HG02870 (cell line): ENCODE measurements around the gene KCNIP4.
A peak's percentile ranks its signal among the peaks of the same experiment; 100 is the strongest.

Experiments used
- ATAC-seq: cut with Tn5 transposase; IDR thresholded peaks from one replicate; pipeline ENCODE4 v1.9.1; 2021; ENCODE audit warnings: mild to moderate bottlenecking, moderate library complexity; ENCODE audit not compliant: unreplicated experiment

Gene KCNIP4

DNA sequence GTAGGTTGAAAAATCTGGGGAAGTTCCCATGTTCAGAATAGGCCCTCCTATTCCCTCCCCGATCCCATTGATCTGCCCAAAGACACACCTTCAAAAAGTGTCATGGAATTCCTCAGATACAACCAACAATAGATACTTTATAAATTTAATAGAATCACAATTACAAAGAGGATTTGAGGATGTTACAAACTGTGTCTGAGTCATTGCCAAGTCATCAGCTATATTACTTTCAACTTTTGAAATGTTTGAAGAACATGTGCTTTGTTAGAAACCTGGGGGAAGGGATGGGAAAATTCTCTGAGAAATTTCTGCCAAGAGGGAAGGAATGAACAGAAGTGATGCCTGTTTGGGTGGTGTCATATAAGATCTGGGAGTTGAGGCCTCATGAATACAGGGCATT lies 46.7 kb downstream of the KCNIP4 start:
- ATAC-seq: no peak

GRCh38 chr4:21901281-21901680 lies 47.3 kb downstream of the KCNIP4 start:
- ATAC-seq: no peak

DNA sequence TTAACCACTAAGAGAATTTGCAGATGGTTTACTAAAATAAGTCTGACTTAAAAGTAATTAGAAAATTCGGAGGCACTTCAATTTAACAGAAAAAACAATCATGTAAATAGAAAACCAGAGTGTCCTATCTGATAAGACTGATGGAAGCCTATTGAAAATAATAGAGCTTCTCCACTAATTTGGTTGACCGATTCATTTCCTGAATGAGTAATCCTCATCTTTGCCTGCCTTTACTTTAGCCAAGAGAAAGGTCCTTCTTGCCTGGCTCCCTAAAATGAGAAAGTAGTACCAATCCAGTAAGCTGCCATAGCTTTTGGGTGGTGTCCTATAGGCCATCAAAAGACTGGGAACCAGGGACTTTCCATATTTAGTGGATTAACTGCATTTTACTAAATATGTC lies 48.4 kb downstream of the KCNIP4 start:
- ATAC-seq: no peak

DNA sequence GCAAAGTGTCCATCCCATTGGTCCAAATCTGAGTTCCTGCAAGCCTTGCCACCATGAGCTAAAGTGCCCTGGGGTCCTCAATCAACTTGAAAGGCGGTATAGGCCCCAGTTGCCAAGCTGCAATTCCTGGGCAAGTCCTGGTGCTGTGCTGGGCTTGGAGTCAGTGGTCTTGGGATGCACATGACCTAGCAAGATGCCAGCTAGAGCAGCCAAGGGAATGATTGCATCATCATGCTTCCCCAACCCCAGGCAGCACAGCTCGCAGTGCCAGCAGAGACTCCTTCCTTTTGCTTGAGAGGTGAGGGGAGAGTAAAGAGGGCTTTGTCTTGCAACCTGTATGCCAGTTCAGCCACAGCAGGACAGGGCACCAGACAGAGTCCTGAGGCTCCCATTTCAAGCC lies 50.5 kb downstream of the KCNIP4 start:
- ATAC-seq: no peak

GRCh38 chr4:21896767-21897166 lies 51.8 kb downstream of the KCNIP4 start:
- no peak for ATAC-seq

- ATAC-seq: no peak
Observed at GRCh38 chr4:21893136-21893535, 55.4 kb downstream of the KCNIP4 start.

DNA sequence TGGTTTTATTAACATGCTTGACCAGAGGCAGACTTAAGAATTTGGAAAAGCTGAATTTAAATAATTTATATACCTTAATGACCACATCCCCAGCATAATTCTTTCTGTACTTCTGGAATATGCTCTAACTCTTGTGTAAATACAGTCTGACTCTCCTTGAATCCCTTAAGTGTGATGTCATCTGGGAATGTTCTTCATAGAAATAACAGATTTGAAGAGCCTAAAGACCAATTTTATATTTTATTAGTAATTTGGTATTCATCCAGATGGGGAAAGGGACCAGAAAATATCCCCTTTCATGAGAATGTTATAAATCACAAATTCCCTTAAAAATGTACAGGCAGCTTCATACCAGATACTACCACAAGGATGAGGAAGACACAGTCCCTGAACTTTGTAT lies 58.3 kb downstream of the KCNIP4 start:
- ATAC-seq: no peak

DNA sequence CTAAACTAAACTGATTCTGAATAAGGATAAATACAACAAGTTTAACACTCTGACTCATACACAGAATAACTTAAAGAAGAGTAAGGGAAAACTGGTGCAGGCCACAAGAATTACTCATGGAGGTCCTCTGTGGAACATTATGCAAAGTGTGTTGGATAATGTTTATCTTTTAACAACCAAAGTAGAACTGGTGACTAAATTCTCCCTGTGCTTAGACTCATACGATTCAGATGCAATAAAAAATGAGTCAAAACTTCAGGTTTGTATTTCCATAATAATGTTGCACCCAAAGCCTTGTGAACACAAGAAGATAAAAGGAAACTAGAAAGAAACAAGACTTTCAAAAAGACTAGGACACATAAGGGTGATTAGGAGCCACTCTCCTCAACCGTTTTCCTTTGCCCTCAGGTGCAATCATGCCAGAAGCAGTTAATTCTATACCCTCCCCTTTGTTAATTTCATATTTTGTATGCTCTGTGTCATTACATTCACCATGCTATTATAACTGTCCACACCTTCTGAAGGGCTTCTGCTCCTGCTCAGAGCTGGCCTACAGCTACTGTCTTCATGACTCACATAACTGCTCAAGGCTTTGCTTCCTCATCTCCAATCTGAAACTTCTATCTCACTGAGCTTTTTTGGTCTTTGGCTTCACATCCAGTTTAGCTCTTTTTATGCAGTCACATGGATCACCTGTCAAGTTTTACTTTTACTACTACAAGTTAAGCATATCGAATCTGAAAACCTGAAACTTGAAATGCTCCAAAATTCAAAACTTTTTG lies 60.2 kb downstream of the KCNIP4 start:
- ATAC-seq: peak; percentile 69

GRCh38 chr4:21887481-21887880 lies 61.1 kb downstream of the KCNIP4 start:
- no peak for ATAC-seq

DNA sequence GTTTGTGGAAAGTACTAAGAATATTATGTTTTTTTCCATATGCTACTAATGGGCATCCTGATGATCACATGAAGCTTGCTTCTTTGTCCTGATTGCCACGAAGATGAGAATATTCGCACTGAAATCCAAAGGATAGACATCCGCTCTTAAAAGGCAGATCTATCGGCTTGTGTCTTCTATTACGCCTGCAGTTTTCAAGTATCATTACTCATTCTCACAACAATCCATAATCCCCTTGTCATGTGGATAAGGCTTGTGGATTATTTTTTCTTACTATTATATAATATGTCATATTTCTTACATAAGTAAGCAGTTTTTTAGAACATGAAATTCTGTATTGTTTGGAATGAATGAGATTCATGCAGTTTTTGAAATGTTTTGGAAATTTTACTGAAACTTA lies 62.8 kb downstream of the KCNIP4 start:
- ATAC-seq: no peak

DNA sequence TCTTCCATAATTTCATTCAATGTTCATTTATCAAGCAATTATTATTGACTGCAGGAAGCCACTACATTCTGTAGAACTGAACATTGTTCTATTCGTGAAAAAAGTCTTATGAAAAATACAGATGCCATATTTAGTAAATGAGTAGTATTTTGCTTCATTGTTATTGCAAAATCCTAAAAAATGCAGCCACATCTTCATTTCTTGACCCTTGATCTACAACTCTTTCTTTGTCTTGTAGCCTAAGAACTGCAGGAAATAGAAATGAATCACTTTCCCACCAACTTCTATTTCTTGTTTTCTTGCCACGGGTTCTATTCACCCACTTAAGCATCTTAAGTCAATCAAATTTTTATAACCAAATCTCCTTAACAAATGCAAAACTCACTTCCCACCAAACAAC lies 63.3 kb downstream of the KCNIP4 start:
- no peak for ATAC-seq

GRCh38 chr4:21884615-21885014 lies 64.0 kb downstream of the KCNIP4 start:
- ATAC-seq: no peak

DNA sequence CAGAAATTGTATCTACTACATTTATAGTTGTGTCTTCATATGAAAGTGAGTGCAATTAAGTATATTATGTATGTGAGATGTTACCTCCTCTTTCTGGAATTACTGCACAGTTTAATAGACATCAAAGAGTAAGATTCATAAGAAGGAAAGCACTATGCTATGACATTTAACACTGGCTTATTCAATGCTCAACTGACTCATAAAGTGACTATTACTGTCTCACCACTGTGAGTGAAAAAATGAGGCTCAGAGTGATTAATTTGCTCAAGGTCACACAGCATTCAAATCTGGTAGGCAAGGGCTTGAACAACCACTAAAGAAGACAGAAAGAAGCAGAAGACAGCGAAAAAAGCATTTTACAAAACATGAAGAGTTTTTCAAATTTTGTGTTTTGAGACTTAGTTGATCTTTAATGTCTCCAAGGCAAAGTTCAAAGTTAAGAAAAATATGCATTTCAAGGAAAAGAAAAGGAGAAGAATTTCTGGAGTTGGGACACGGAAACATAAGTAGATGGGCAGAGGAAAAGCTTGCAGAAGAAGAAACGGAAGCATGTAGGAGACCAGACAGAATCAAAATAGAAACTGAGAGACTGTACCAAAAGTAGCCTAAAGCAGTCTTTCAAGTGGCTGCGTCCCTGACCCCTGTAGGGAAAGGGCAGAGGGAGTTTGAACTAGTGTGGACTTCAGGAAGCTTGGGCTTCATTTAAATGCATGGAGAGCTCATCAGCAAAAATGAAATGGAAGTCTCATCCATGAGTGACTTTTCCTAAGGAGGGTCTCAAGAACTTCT lies 66.3 kb downstream of the KCNIP4 start:
- no peak for ATAC-seq

DNA sequence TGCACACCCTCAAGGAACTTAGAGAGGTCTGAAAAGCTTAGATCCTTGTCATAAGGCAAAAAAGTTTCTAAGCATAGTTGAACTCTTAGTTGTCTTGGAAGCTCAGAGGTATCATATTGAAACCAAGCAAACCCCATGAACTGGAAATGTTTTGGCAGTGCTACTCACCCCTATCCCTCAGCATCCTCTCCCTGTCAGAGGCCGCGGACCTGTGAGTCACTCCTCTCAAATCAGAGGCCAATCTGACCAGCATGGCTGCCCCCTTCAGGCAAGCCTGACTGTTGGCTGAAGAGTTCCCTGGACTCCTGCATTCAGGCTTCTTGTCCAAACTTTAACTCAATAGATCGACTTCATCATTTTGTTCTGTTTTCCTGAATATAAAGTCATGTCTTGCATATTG lies 69.4 kb downstream of the KCNIP4 start:
- no peak for ATAC-seq

- ATAC-seq: no peak
Observed at GRCh38 chr4:21876711-21877110, 71.9 kb downstream of the KCNIP4 start.

DNA sequence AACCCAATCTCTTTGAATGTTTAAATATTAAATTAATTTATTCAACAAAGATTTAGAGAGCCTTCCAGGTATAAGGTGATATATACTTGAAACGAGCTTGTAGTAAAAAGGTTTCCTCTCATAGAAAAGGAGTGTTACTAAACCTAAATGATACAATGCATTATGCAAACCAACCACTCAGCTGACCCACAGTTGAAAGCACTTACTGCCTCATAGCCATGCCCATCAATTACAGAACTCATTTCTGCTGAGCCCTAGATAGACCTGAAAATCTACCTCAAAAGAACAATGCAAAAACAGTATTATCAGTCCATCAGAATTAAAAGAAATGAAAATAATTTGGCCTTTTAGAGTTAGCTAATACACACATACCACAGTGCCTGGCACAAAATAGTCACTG lies 75.4 kb downstream of the KCNIP4 start:
- ATAC-seq: no peak

DNA sequence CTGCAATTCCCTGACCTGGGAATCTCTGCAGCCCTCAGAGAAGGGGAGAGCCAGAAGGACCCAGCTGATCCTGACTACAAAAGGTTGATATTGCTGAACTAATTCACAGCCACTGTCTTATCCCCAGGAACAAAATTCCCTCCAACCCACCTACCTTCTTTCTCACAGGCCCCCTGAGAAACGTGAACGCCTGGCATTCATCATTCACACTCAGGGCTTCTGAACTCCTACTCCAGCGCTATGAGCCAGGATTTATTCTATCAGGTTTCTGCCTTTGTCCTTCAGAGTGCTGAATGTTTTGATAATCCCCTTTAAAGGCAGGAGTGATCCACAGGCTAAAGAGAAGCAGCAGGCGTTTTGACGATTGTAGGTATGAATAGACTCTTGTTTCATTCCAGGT lies 76.5 kb downstream of the KCNIP4 start:
- ATAC-seq: no peak

GRCh38 chr4:21869978-21870745 lies 78.4 kb downstream of the KCNIP4 start:
- no peak for ATAC-seq

GRCh38 chr4:21864686-21865085 lies 83.9 kb downstream of the KCNIP4 start:
- ATAC-seq: no peak

DNA sequence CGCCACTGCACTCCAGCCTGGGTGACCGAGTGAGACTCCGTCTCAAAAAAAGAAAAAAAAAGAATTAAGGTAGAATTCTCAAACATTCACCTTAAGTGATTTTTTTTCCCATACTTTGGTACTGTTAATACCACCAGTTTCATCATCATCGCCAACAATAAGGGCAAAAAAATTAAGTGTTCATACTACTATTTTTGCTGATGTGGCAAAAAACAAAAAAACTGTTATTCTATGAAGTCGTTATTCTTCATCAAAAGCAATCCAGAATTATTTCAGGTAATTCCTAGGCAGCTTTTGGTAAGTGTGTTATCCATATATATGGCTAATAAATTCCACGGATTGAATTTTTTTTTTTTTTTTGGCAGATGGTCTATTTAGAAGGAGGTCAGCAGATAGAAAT lies 85.7 kb downstream of the KCNIP4 start:
- no peak for ATAC-seq

DNA sequence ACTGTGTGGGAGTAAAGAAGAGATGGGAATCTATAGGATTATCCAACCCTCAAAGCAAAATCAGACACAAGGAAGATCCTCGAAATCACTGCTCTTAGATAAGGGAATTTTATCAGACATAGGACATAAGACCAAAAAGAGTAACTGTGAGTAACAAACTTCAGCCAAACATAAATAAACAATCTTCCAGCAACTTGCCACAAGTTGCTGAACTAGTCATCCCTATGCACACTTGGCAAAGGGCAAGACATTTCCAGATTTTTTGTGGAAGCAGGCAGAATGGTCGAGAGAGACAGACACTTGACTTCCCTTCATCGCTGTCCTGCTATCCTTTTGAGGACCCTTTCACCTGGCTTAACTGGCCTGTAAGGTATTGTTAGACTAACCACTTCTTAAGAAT lies 89.6 kb downstream of the KCNIP4 start:
- ATAC-seq: no peak

GRCh38 chr4:21856754-21857153 lies 91.8 kb downstream of the KCNIP4 start:
- no peak for ATAC-seq
